Kidney glomerular epithelial cell (primary cell): ENCODE measurements around the gene GRIK4.

Experiments
- DNase-seq: peaks from one replicate; lab custom pipeline; 2025; lab: John Stamatoyannopoulos, UW

Gene GRIK4

GRCh38 chr11:120525261-120526171 lies 14.0 kb downstream of the GRIK4 start:
- no peak for DNase-seq

- no peak for DNase-seq
Measured at GRCh38 chr11:120526241-120526640, 14.7 kb downstream of the GRIK4 start.

- no peak for DNase-seq
Measured at GRCh38 chr11:120527111-120527761, 15.7 kb downstream of the GRIK4 start.

GRCh38 chr11:120528749-120529148 lies 17.2 kb downstream of the GRIK4 start:
- no peak for DNase-seq

GRCh38 chr11:120529214-120529613 lies 17.7 kb downstream of the GRIK4 start:
- no peak for DNase-seq

GRCh38 chr11:120529911-120530310 lies 18.4 kb downstream of the GRIK4 start:
- DNase-seq, result no peak

GRCh38 chr11:120532082-120532831 lies 20.7 kb downstream of the GRIK4 start:
- peak; percentile 57 for DNase-seq

GRCh38 chr11:120532832-120533196 lies 21.3 kb downstream of the GRIK4 start:
- no peak for DNase-seq

- no peak for DNase-seq
Measured at GRCh38 chr11:120536091-120536796, 24.7 kb downstream of the GRIK4 start.

- no peak for DNase-seq
Measured at GRCh38 chr11:120536797-120537169, 25.2 kb downstream of the GRIK4 start.

- DNase-seq, result no peak
Measured at GRCh38 chr11:120537996-120538395, 26.4 kb downstream of the GRIK4 start.

- DNase-seq, result no peak
Measured at GRCh38 chr11:120538707-120539106, 27.2 kb downstream of the GRIK4 start.

GRCh38 chr11:120539667-120540369 lies 28.3 kb downstream of the GRIK4 start:
- peak; percentile 85 for DNase-seq

GRCh38 chr11:120540744-120541465 lies 29.4 kb downstream of the GRIK4 start:
- DNase-seq, result no peak

- DNase-seq, result no peak
Measured at GRCh38 chr11:120543521-120544215, 32.1 kb downstream of the GRIK4 start.

- DNase-seq, result no peak
Measured at GRCh38 chr11:120545813-120546212, 34.3 kb downstream of the GRIK4 start.

GRCh38 chr11:120546312-120547205 lies 35.0 kb downstream of the GRIK4 start:
- DNase-seq, result peak; percentile 91

- DNase-seq, result peak; percentile 68
Measured at GRCh38 chr11:120547316-120547715, 35.8 kb downstream of the GRIK4 start.
